Ovary (tissue), 3 donors: ENCODE results near the gene OSBPL9.
"Not testable (repeated sequence)": the region's sequence is repeated elsewhere in the genome, so short reads cannot be mapped to it uniquely, and the experiment has no call there.

Experiments used
- CTCF ChIP-seq, 3 donors: fragments of 450-650 bp in 2 of 3; fragments of 200-600 bp in 1 of 3; IDR thresholded peaks; one replicate each; pipeline versions ENCODE4 v1.5.1 to v1.8.0; 2016 to 2022; ENCODE audit warnings: antibody characterized with exemption in 3 of 3, mild to moderate bottlenecking in 1 of 3
- POLR2A ChIP-seq: fragments of 450-650 bp; IDR thresholded peaks from one replicate; pipeline ENCODE4 v1.6.1; 2017; ENCODE audit warnings: antibody characterized with exemption, mild to moderate bottlenecking, moderate library complexity
- donor health status: DM: no; HTN: no; CAD: no.

- not testable (repeated sequence) for TF ChIP-seq CTCF (IDR thresholded peaks at IDR 0.05); POLR2A
Observed at GRCh38 chr1:51702220-51702619, 85.3 kb downstream of the OSBPL9 start.
